ENCODE data around the gene BTG1. TPM values are rescaled to one million over a fixed set of nuclear protein-coding genes. Genes with fewer than 3 reads are reported as not detected.

Gene BTG1
- total RNA-seq, 1 experiment from 2014 or later = 32.7 TPM

GRCh38 chr12:92096346-92097136 lies 49.1 kb downstream of the BTG1 start:
- H3K9me3 Mint-ChIP-seq = peaks cover 0 to 5% of the 10 kb centered on the region in 2 experiments; a peak in 3 of 5 replicates

More at GRCh38 chr12:92096346-92097136, 49.1 kb downstream of the BTG1 start:
- H4K8ac ChIP-seq (replicated peaks; ENCODE audit: insufficient read length, low read depth, low read length) = no peak overlapping the region
- H3K79me2 ChIP-seq (ENCODE audit: insufficient read depth, low read length) = no peaks in the 10 kb centered on the region
- H2BK120ac ChIP-seq (ENCODE audit: low read depth, low read length, poor library complexity, severe bottlenecking) = no peak overlapping the region
- H2AK5ac ChIP-seq (ENCODE audit: insufficient read length, low read length) = no peak overlapping the region
- no peak overlapping the region for H3T11ph ChIP-seq (ENCODE audit: low read length)
- no peak overlapping the region for H3K23ac ChIP-seq (ENCODE audit: insufficient read length, low read depth, low read length)
- peaks cover 4% of the 10 kb centered on the region for H3K4me1 ChIP-seq (ENCODE audit: insufficient read depth, low read length)
- H3K9ac ChIP-seq (ENCODE audit: extremely low read depth, insufficient read length, low read length) = no peak overlapping the region
- H3K36me3 Mint-ChIP-seq (ENCODE audit: insufficient read depth in 1 of 3, low read depth in 3 of 3) = peaks cover 0 to 4% (median 0%) of the 10 kb centered on the region in 3 experiments; a peak in 2 of 7 replicates
- no peak overlapping the region for H2BK20ac ChIP-seq (ENCODE audit: low read depth, low read length, poor library complexity, severe bottlenecking)
- no peak overlapping the region for H3K4me2 ChIP-seq (ENCODE audit: insufficient read depth, insufficient read length, low read length)
- no CpG with 5 or more reads among the region's 2 CpGs for WGBS (ENCODE audit: extremely low coverage, insufficient read length, low lambda C conversion rate)
- H3K23me2 ChIP-seq (ENCODE audit: insufficient read length, low read depth, low read length, poor library complexity, severe bottlenecking) = no peaks in the 10 kb centered on the region
- H4K20me1 ChIP-seq (ENCODE audit: control insufficient read depth, insufficient read depth, insufficient read length) = no peaks in the 10 kb centered on the region
- no peaks in the 10 kb centered on the region for H3K9me3 ChIP-seq (ENCODE audit: control insufficient read depth, low read depth, low read length)
- H2BK5ac ChIP-seq (ENCODE audit: insufficient read length, low read length) = no peak overlapping the region
- H4K5ac ChIP-seq (ENCODE audit: insufficient read length, low read depth, low read length) = no peak overlapping the region
- no peak overlapping the region for H2BK15ac ChIP-seq (ENCODE audit: low read depth, low read length)
- H4K91ac ChIP-seq (ENCODE audit: insufficient read length, low read depth, low read length) = no peak overlapping the region
- no peak overlapping the region for H3K4me3 Mint-ChIP-seq
- H3K27ac Mint-ChIP-seq = peak overlapping the region in 2 of 3 experiments; percentile 5 to 15; a peak in 1 of 7 replicates
- no peak overlapping the region for H2BK12ac ChIP-seq (ENCODE audit: insufficient read length, low read depth, low read length)
- H3K27me3 Mint-ChIP-seq (ENCODE audit: low read depth) = no peaks in the 10 kb centered on the region
- peaks cover 21 to 26% of the 10 kb centered on the region in 2 experiments for H3K4me1 Mint-ChIP-seq
- no peak overlapping the region for H3K4ac ChIP-seq (ENCODE audit: low read depth, low read length)
- H3K27ac ChIP-seq (ENCODE audit: insufficient read length, low read depth, low read length) = no peak overlapping the region
- no peak overlapping the region for H2AFZ ChIP-seq (ENCODE audit: low read length)
- no peaks in the 10 kb centered on the region for H3K27me3 ChIP-seq (ENCODE audit: insufficient read depth, low read length)
- H3K56ac ChIP-seq (ENCODE audit: insufficient read length, low read depth, low read length) = no peak overlapping the region
- no peak for DNase-seq
- TF ChIP-seq, protein P1, sequence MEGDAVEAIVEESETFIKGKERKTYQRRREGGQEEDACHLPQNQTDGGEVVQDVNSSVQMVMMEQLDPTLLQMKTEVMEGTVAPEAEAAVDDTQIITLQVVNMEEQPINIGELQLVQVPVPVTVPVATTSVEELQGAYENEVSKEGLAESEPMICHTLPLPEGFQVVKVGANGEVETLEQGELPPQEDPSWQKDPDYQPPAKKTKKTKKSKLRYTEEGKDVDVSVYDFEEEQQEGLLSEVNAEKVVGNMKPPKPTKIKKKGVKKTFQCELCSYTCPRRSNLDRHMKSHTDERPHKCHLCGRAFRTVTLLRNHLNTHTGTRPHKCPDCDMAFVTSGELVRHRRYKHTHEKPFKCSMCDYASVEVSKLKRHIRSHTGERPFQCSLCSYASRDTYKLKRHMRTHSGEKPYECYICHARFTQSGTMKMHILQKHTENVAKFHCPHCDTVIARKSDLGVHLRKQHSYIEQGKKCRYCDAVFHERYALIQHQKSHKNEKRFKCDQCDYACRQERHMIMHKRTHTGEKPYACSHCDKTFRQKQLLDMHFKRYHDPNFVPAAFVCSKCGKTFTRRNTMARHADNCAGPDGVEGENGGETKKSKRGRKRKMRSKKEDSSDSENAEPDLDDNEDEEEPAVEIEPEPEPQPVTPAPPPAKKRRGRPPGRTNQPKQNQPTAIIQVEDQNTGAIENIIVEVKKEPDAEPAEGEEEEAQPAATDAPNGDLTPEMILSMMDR (conservative IDR thresholded peaks at IDR 0.05) = no peak
- H3K14ac ChIP-seq (ENCODE audit: insufficient read depth, low read length) = no peak overlapping the region
- no peak overlapping the region for H3K18ac ChIP-seq (ENCODE audit: insufficient read length, low read depth, low read length)
- no peaks in the 10 kb centered on the region for H3K79me1 ChIP-seq (ENCODE audit: insufficient read depth, low read depth, low read length, poor library complexity, severe bottlenecking)
